GM12892 (cell line): ENCODE measurements around the gene CEP72. TPM values are rescaled to one million over a fixed set of nuclear protein-coding genes. Genes with fewer than 3 reads are reported as not detected.
A peak's percentile ranks its signal among the peaks of the same experiment; 100 is the strongest.

Source experiments
- DNase-seq: peaks from one replicate; pipeline ENCODE4 v3.0.0; 2011; ENCODE audit not compliant: insufficient read length
- FAIRE-seq: peaks from 2 replicates; lab custom pipeline; 2011; peaks lifted over from hg19 to GRCh38; lab: Jason Lieb, UNC
- POLR2A ChIP-seq: IDR thresholded peaks from 2 replicates; pipeline ENCODE4 v1.6.1; 2011; ENCODE audit warnings: low read depth, low read length, control low read depth
- POLR2AphosphoS5 ChIP-seq: IDR thresholded peaks from 2 replicates; pipeline ENCODE4 v1.6.1; 2011; ENCODE audit warnings: low read depth, low read length, control low read depth
- TAF1 ChIP-seq: IDR thresholded peaks from 2 replicates; pipeline ENCODE4 v1.6.1; 2011; ENCODE audit warnings: low read depth, mild to moderate bottlenecking, control low read depth, low read length, borderline replicate concordance
- polyA plus RNA-seq: library from polyadenylated mRNA; unstranded; fragments of >200 nt; gene quantifications from one replicate; pipeline ENCODE4 v1.2.1, GENCODE V29; 2012; ENCODE audit warnings: missing spikeins, inconsistent platforms; ENCODE audit not compliant: missing spikeins

The CEP72 gene, protein sequence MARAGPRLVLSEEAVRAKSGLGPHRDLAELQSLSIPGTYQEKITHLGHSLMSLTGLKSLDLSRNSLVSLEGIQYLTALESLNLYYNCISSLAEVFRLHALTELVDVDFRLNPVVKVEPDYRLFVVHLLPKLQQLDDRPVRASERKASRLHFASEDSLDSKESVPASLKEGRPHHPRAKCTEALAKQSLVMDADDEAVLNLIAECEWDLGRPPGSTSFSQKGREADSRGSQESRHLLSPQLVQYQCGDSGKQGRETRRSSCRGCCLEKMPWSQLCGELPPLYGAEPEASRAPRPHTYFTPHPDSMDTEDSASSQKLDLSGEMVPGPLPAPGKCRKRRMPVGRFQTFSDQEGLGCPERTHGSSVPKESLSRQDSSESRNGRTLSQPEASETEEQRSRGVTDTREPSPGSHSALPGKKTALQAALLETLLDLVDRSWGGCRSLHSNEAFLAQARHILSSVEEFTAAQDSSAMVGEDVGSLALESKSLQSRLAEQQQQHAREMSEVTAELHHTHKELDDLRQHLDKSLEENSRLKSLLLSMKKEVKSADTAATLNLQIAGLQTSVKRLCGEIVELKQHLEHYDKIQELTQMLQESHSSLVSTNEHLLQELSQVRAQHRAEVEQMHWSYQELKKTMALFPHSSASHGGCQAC
- polyA plus RNA-seq = 7.8 TPM

DNA sequence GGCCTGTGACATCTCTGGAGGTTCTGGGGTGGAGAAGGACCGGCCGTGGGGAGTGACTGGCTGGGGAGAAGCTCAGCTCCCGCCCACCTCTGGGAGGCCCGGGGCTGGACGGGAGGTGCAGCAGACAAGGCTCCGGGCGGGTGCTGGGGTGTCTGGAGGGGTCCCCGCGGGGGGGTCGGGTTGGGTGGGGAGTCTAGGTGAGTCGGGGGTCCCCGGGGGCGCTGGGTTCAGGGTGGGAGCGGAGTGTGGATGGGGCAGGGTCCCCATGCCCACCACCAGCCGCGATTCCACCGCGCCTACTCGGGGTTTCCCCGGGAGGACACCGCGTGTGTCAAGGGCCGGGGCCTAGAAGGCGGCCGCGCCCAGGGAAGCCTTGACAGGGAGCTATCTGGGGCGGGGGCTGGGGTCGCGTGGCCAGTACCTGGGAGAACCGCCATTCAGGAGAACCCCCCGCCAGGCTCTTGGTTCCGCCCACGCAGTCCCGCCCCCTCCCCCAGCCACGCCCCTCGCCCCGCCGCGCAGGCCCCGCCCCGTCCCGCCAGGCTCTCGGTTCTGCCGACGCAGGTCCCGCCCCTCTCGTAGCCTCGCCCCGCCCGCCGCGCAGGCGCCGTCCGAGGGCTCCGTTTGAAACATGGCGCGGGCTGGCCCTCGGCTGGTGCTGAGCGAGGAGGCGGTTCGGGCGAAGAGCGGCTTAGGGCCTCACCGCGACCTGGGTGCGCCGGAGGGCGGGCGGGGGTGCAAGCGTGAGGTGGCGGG is at the start of gene CEP72:
Gene CEP72 (plus strand): TSS at position 610 of the 756 bp plus-strand sequence. CDS start 22 bp downstream, at position 632.
- peak; percentile 53; the same call in 1 of the 2 replicates for TF ChIP-seq POLR2A
- no peak for TF ChIP-seq POLR2AphosphoS5
- peak; percentile 46; the same call in 1 of the 2 replicates for TF ChIP-seq TAF1
- peak; percentile 93 for DNase-seq
- peak; percentile 89 for FAIRE-seq

GRCh38 chr5:565782-566440 is 46.2 kb upstream of the CEP72 start:
- FAIRE-seq (no peak), DNase-seq (no peak)

GRCh38 chr5:566636-567309 is 45.4 kb upstream of the CEP72 start:
- DNase-seq (no peak), FAIRE-seq (no peak)
- TF ChIP-seq TAF1 (no peak), POLR2A (no peak)

More at GRCh38 chr5:565782-566440, 46.2 kb upstream of the CEP72 start:
- TF ChIP-seq POLR2A (no peak), TAF1 (no peak), POLR2AphosphoS5 (no peak)

DNA sequence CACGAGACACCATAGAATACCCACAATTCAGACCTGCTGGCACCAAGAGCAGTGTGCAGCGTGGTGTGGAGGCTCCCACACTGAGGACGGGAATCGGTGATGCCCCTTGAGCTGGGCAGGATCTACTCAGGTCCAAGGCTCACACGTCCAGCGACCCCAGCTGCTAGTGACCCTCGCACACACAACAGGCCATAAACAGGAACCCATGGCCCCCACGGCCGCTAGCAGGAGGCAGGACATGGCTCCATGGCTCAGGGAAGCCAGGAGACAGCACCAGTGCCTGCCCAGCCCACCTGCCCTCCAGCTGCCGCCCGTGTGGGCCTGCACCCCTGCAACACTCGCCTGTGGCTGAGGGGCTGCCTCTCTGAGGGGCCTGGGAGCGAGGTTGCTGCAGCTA is 44.5 kb upstream of the CEP72 start:
- no peak for FAIRE-seq
- TF ChIP-seq POLR2A (no peak), TAF1 (no peak), POLR2AphosphoS5 (no peak)
- DNase-seq = no peak

DNA sequence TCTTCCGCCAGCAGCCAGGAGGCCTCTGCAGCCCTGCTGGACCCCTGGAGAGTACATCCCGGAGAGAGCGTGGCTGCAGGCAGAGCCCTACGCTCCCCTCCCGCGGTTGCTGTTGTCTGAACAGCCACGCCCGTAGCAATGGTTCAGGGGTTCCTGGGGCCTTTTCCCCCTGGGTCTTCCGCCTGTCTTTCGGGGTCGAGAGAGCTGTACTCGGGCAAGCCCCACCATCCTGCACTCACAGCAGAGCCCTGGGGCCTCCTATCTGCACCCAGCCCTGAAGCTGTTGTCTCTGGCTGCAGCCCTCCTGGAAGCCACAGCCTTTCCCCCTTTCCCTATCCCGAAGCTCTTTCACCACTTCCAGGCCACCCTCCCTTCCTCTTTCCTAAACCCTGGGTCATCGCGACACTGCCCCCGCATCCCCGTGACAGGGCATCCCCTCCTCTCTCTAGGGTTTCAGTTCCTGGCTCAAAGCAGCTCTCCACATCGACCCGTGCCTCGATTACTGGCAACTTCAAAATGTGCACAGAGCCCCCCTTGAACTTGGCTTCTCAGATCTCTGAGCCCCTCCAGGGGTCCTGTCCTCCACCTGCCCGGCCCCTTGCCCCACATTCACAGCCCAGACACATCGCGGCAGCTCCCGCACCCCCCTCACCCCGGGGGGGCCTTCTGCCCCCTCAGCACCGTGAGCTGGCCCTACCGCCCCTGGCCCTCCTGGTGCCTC is 43.9 kb upstream of the CEP72 start:
- FAIRE-seq (no peak), DNase-seq (no peak)

DNA sequence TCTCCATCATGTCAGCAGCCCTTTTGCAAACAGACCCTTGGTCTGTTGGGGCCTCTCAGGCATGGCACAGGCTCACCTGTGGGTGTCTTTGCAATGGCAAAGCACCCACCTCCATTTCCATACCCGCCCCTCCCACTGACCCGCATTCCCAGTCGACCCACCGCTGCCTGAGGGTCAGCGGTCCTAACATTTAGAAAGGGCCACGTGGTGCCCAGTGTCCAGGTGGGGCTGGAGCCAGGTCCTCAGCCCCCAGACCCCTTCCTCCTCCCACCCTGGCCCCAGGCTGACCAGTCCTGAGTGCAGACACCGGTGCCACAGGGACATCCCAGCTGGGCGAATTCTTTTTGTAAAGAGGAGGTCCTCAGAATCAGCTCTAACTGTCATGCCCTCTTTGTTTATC is 43.3 kb upstream of the CEP72 start:
- DNase-seq = no peak
- no peak for FAIRE-seq
- TF ChIP-seq POLR2AphosphoS5 (no peak), POLR2A (no peak), TAF1 (no peak)

More for the DNA sequence above, 43.9 kb upstream of the CEP72 start:
- TF ChIP-seq TAF1 = no peak
- no peak for TF ChIP-seq POLR2A
- no peak for TF ChIP-seq POLR2AphosphoS5

DNA sequence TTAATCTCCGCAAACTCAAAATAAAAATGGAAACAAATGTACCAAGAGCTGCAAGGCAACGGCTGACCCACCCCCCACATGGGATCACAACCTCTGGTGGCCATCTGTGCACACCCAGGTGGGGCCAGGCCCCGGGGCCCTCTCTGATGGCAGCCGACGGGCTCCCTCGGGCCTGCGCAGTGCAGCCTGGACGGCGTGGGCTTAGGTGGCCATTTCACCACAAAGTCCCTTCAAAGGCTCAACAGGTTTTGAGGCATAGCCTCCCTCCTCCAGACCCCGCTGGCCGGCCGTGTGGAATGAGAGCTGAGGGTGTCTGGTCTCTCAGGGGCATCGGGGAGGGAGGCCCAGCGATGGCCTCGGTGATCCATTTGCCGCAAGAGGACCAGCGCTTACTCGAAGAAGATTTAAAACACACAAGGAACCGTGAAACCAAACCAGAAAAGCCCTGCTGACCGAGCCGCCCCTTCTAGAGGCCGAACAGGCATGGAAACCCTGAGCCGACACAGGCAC is 42.7 kb upstream of the CEP72 start:
- TF ChIP-seq TAF1 = no peak
- TF ChIP-seq POLR2A = no peak
- TF ChIP-seq POLR2AphosphoS5 = no peak
- DNase-seq (no peak), FAIRE-seq (no peak)

- DNase-seq = no peak
- TF ChIP-seq POLR2A (no peak), TAF1 (no peak), POLR2AphosphoS5 (no peak)
- no peak for FAIRE-seq
Observed at GRCh38 chr5:569868-570361, 42.2 kb upstream of the CEP72 start.

DNA sequence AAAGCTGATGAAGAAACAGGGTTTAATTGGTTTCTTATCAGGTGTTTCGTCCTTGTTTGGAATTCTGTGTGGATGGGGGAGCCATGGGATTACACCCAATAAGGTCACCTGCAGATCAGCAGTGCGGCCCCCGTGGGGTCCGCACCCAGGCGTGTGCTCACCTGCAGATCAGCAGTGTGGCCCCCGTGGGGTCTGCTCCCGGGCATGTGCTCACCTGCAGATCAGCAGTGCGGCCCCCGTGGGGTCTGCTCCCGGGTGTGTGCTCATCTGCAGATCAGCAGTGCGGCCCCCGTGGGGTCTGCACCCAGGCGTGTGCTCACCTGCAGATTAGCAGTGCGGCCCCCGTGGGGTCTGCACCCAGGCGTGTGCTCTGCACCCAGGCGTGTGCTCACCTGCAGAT is 41.7 kb upstream of the CEP72 start:
- FAIRE-seq (no peak), DNase-seq (no peak)
- TF ChIP-seq POLR2AphosphoS5 = no peak
- TF ChIP-seq POLR2A = no peak
- no peak for TF ChIP-seq TAF1
